Measurements from ENCODE around the gene EPN2.
"Not testable (repeated sequence)": the region's sequence is repeated elsewhere in the genome, so short reads cannot be mapped to it uniquely, and the experiment has no call there.

The EPN2 gene

GRCh38 chr17:19269641-19270040 lies 32.5 kb downstream of the EPN2 start:
- DNase-seq = no peak

- DNase-seq = no peak
These were observed 33.2 kb downstream of the EPN2 start for GRCh38 chr17:19270347-19270703.

GRCh38 chr17:19270704-19271611 lies 33.8 kb downstream of the EPN2 start:
- no peak for DNase-seq

- no peak for DNase-seq
These were observed 34.7 kb downstream of the EPN2 start for GRCh38 chr17:19271780-19272357.

- DNase-seq = no peak
These were observed 36.6 kb downstream of the EPN2 start for GRCh38 chr17:19273731-19274130.

GRCh38 chr17:19274893-19275292 lies 37.7 kb downstream of the EPN2 start:
- DNase-seq = no peak

GRCh38 chr17:19275457-19276127 lies 38.4 kb downstream of the EPN2 start:
- DNase-seq = no peak

GRCh38 chr17:19278284-19278683 lies 41.1 kb downstream of the EPN2 start:
- not testable (repeated sequence) for DNase-seq

- DNase-seq = no peak
These were observed 41.6 kb downstream of the EPN2 start for GRCh38 chr17:19278729-19279128.

- no peak for DNase-seq
These were observed 44.0 kb downstream of the EPN2 start for GRCh38 chr17:19281161-19281560.

GRCh38 chr17:19284005-19284959 lies 47.1 kb downstream of the EPN2 start:
- no peak for DNase-seq

- no peak for DNase-seq
These were observed 48.2 kb downstream of the EPN2 start for GRCh38 chr17:19285213-19285900.

- no peak for DNase-seq
These were observed 49.7 kb downstream of the EPN2 start for GRCh38 chr17:19286751-19287341.

- no peak for DNase-seq
These were observed 50.5 kb downstream of the EPN2 start for GRCh38 chr17:19287651-19288050.

- DNase-seq = no peak
These were observed 51.3 kb downstream of the EPN2 start for GRCh38 chr17:19288453-19288852.

GRCh38 chr17:19290066-19290705 lies 53.0 kb downstream of the EPN2 start:
- DNase-seq = peak in 1 of 2 donors; percentile 54

- DNase-seq = no peak
These were observed 54.6 kb downstream of the EPN2 start for GRCh38 chr17:19291646-19292376.

GRCh38 chr17:19292377-19292711 lies 55.2 kb downstream of the EPN2 start:
- no peak for DNase-seq

GRCh38 chr17:19294443-19294842 lies 57.3 kb downstream of the EPN2 start:
- no peak for DNase-seq

- DNase-seq = no peak
These were observed 58.4 kb downstream of the EPN2 start for GRCh38 chr17:19295473-19296135.
